MM.1S (cell line): ENCODE data around the gene EEF1AKMT1.

Experiments used
- DNase-seq: peaks from one replicate; pipeline ENCODE4 v3.0.0-alpha.2; 2015
- H2AFZ ChIP-seq: fragments of 300-600 bp; sonication (generic); 2 replicates; pipeline ENCODE4 v1.6.0; 2016; ENCODE audit warnings: antibody characterized with exemption, low read length
- H3F3A ChIP-seq: fragments of 300-600 bp; sonication (generic); 2 replicates; pipeline ENCODE4 v1.6.1; 2016; ENCODE audit warnings: mild to moderate bottlenecking, antibody characterized with exemption, low read length, moderate library complexity, mixed read lengths; ENCODE audit not compliant: insufficient read depth
- H3K27ac ChIP-seq: fragments of 300-600 bp; sonication (generic); 2 replicates; pipeline ENCODE4 v1.5.1; 2016; ENCODE audit warnings: mild to moderate bottlenecking, low read length
- H3K27me3 ChIP-seq: fragments of 300-600 bp; sonication (generic); replicated peaks from 2 replicates; pipeline ENCODE4 v1.6.0; 2016; ENCODE audit warnings: low read length; ENCODE audit not compliant: insufficient read depth
- H3K36me3 ChIP-seq: fragments of 300-600 bp; sonication (generic); replicated peaks from 2 replicates; pipeline ENCODE4 v1.6.1; 2016; ENCODE audit warnings: mild to moderate bottlenecking, low read length, mixed read lengths; ENCODE audit not compliant: insufficient read depth
- H3K4me1 ChIP-seq: fragments of 300-600 bp; sonication (generic); 2 replicates; pipeline ENCODE4 v1.6.1; 2016; ENCODE audit warnings: low read length, mixed read lengths
- H3K4me2 ChIP-seq: fragments of 300-600 bp; sonication (generic); 2 replicates; pipeline ENCODE4 v1.6.0; 2016; ENCODE audit warnings: low read depth, low read length
- H3K4me3 ChIP-seq: fragments of 300-600 bp; sonication (generic); 2 replicates; pipeline ENCODE4 v1.5.1; 2016; ENCODE audit warnings: low read length, mixed read lengths
- H3K79me2 ChIP-seq: fragments of 300-600 bp; sonication (generic); 2 replicates; pipeline ENCODE4 v1.6.1; 2016; ENCODE audit warnings: mixed run types, low read length, mixed read lengths
- H3K9ac ChIP-seq: fragments of 300-600 bp; sonication (generic); 2 replicates; pipeline ENCODE4 v1.6.1; 2016; ENCODE audit warnings: low read length, mixed read lengths
- H3K9me2 ChIP-seq: fragments of 300-600 bp; sonication (generic); replicated peaks from 2 replicates; pipeline ENCODE4 v1.6.1; 2016; ENCODE audit warnings: mild to moderate bottlenecking, low read length, mixed read lengths; ENCODE audit not compliant: insufficient read depth
- H3K9me3 ChIP-seq: fragments of 300-600 bp; sonication (generic); replicated peaks from 2 replicates; pipeline ENCODE4 v1.6.1; 2016; ENCODE audit warnings: mild to moderate bottlenecking, low read length, mixed read lengths; ENCODE audit not compliant: insufficient read depth
- H4K20me1 ChIP-seq: fragments of 300-600 bp; sonication (generic); 2 replicates; pipeline ENCODE4 v1.6.1; 2016; ENCODE audit warnings: mild to moderate bottlenecking, low read length, moderate library complexity, mixed read lengths; ENCODE audit not compliant: insufficient read depth
- EZH2 ChIP-seq: fragments of 300-600 bp; sonication (generic); optimal IDR thresholded peaks from 2 replicates; pipeline ENCODE3; 2017; ENCODE audit warnings: low read depth, mild to moderate bottlenecking, antibody characterized with exemption, low read length, mixed read lengths
- EZH2phosphoT487 ChIP-seq: fragments of 300-600 bp; sonication (generic); IDR thresholded peaks from 2 replicates; pipeline ENCODE4 v1.6.1; 2018; ENCODE audit warnings: antibody characterized with exemption, low read length
- TF ChIP-seq, protein P1 (sequence below): fragments of 300-600 bp; sonication (generic); IDR thresholded peaks from 2 replicates; pipeline ENCODE4 v1.5.1; 2016; ENCODE audit warnings: antibody characterized with exemption, low read length, mixed read lengths

EEF1AKMT1 gene

DNA sequence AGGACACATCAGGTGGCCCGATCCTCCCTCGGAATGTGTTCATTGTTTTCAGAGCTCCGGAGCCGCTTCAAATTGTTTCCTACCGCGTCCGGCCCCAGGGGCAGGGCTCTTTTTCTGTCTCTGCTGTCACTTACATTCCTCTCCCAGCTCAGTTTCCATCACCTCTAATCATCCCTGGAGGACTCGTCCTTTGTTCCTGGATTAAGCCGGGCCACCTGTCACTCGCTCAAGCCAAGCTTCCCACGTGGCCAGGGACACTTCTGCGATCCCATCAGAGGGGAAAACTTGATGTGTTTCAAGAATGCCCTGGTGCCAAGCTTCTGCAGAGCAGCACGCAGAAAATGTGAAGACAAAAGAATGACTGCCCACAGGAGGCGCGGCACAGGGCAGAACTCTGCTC is 56.8 kb downstream of the EEF1AKMT1 start:
- no peak overlapping the region for H3K4me3 ChIP-seq
- H3K36me3 ChIP-seq, result no peaks in the 10 kb centered on the region
- no peaks in the 10 kb centered on the region for H3K27me3 ChIP-seq
- H3F3A ChIP-seq, result no peaks in the 10 kb centered on the region
- H3K9me2 ChIP-seq, result no peaks in the 10 kb centered on the region
- no peaks in the 10 kb centered on the region for H3K9me3 ChIP-seq
- H4K20me1 ChIP-seq, result no peaks in the 10 kb centered on the region
- no peak overlapping the region for H3K9ac ChIP-seq
- H2AFZ ChIP-seq, result no peak overlapping the region
- no peak for DNase-seq
- H3K4me1 ChIP-seq, result no peaks in the 10 kb centered on the region
- TF ChIP-seq EZH2phosphoT487 (no peak), EZH2 (no peak)
- TF ChIP-seq, protein P1, sequence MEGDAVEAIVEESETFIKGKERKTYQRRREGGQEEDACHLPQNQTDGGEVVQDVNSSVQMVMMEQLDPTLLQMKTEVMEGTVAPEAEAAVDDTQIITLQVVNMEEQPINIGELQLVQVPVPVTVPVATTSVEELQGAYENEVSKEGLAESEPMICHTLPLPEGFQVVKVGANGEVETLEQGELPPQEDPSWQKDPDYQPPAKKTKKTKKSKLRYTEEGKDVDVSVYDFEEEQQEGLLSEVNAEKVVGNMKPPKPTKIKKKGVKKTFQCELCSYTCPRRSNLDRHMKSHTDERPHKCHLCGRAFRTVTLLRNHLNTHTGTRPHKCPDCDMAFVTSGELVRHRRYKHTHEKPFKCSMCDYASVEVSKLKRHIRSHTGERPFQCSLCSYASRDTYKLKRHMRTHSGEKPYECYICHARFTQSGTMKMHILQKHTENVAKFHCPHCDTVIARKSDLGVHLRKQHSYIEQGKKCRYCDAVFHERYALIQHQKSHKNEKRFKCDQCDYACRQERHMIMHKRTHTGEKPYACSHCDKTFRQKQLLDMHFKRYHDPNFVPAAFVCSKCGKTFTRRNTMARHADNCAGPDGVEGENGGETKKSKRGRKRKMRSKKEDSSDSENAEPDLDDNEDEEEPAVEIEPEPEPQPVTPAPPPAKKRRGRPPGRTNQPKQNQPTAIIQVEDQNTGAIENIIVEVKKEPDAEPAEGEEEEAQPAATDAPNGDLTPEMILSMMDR, result no peak
- H3K27ac ChIP-seq, result no peak overlapping the region
- no peak overlapping the region for H3K4me2 ChIP-seq
- no peaks in the 10 kb centered on the region for H3K79me2 ChIP-seq

DNA sequence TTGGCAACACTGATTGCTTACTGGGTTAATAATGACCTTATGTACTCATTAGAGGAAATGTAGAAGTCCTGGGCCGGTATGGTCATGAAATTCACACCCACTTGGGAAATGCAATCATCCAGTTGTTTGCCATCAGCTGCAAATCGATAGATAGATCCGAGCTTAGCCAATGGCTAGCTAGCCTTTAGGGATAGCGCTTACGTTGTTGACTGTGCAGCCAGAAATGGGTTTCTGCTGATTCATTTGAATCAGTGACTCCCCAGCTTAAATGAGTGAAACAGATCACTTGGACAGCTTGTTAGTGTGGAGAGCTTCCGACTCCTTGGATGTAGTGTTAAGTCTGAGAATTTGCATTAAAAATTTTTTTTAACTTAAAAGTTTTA is 58.4 kb downstream of the EEF1AKMT1 start:
- H3K4me3 ChIP-seq, result no peak overlapping the region
- H3K79me2 ChIP-seq, result no peaks in the 10 kb centered on the region
- H3K27me3 ChIP-seq, result no peaks in the 10 kb centered on the region
- no peaks in the 10 kb centered on the region for H4K20me1 ChIP-seq
- no peaks in the 10 kb centered on the region for H3K9me3 ChIP-seq
- H3K36me3 ChIP-seq, result no peaks in the 10 kb centered on the region
- H3K9me2 ChIP-seq, result no peaks in the 10 kb centered on the region
- H2AFZ ChIP-seq, result no peak overlapping the region
- H3K4me2 ChIP-seq, result no peak overlapping the region
- H3K9ac ChIP-seq, result no peak overlapping the region
- TF ChIP-seq EZH2, result no peak
- TF ChIP-seq, protein P1, result no peak
- no peak for TF ChIP-seq EZH2phosphoT487
- DNase-seq, result no peak
- no peaks in the 10 kb centered on the region for H3K4me1 ChIP-seq
- no peak overlapping the region for H3K27ac ChIP-seq
- no peaks in the 10 kb centered on the region for H3F3A ChIP-seq

DNA sequence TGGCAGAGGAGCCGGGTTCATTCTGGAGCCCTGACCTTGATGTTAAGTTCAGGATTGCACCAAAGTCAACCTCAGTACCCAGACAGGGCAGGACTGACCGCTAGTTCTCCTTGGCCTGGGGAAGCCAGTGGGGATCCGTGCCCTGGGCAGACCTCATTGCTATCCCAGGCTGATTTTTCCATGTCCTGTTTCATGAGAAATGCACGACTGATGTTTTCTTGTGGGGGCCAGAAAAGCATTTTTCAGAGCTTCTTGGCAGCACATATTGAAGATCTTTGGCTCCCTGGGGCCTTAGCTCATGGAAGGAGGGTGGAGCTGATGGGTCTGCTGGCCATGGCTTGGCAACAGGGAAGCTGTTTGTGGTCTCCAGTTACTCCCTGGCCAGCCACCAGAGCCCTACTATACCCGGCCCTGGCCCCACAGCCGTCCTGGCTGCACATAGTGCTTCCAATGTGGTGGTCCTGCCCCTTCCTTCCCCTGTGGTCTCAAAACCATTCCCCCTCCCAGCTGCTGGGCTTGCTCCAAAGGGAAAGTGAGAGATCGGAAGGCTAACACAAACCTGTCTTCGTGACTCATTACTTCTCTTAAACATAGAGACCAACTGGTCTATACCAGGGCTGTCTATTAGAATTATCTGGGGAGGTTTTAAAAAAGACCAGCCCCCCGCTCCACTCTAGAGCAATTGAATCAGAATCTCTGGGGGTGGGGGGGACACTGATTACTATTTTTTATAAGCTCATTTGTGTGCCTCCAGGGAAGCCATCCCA is 59.0 kb downstream of the EEF1AKMT1 start:
- no peaks in the 10 kb centered on the region for H3K27me3 ChIP-seq
- no peaks in the 10 kb centered on the region for H3K79me2 ChIP-seq
- H3K9me3 ChIP-seq, result no peaks in the 10 kb centered on the region
- H3K4me1 ChIP-seq, result no peaks in the 10 kb centered on the region
- no peak overlapping the region for H3K4me3 ChIP-seq
- H3K36me3 ChIP-seq, result no peaks in the 10 kb centered on the region
- H3K27ac ChIP-seq, result no peak overlapping the region
- H3F3A ChIP-seq, result no peaks in the 10 kb centered on the region
- no peak overlapping the region for H2AFZ ChIP-seq
- no peak for DNase-seq
- no peaks in the 10 kb centered on the region for H3K9me2 ChIP-seq
- H3K4me2 ChIP-seq, result no peak overlapping the region
- TF ChIP-seq, protein P1, result no peak
- no peak for TF ChIP-seq EZH2
- no peak for TF ChIP-seq EZH2phosphoT487
- no peak overlapping the region for H3K9ac ChIP-seq
- H4K20me1 ChIP-seq, result no peaks in the 10 kb centered on the region
